MCF 10A (cell line): ENCODE measurements around the gene NSG1. TPM values are rescaled to one million over a fixed set of nuclear protein-coding genes. Genes with fewer than 3 reads are reported as not detected.
"Not testable (repeated sequence)": the region's sequence is repeated elsewhere in the genome, so short reads cannot be mapped to it uniquely, and the experiment has no call there.

ENCODE experiments used
- BruUV-seq: library from RNA; stranded (reverse); fragments of 400-500 nt; replicated peaks from 2 replicates; lab custom pipeline; 2021; lab: Mats Ljungman, UMichigan
- CTCF ChIA-PET: fragments of 300-600 bp; sonication (Branson Sonifier 250); formaldehyde crosslinking; extraction: SDS; loops from one replicate; lab custom pipeline; 2021; ENCODE audit warnings: antibody characterized with exemption, inconsistent platforms; lab: Yijun Ruan, JAX
- POLR2A ChIA-PET: fragments of 300-600, 350-650 bp; sonication (Branson Sonifier 250); formaldehyde crosslinking; extraction: SDS; loops from one replicate; lab custom pipeline; 2020; ENCODE audit warnings: antibody characterized with exemption, inconsistent platforms; lab: Yijun Ruan, JAX
- DNase-seq: peaks from one replicate; pipeline ENCODE4 v3.0.0-alpha.2; 2018; ENCODE audit not compliant: unreplicated experiment
- H3K27ac Mint-ChIP-seq: one replicate; pipeline ENCODE4 v1.8.0; 2022; ENCODE audit warnings: mild to moderate bottlenecking, low read depth, mixed read lengths; ENCODE audit not compliant: unreplicated experiment
- H3K27me3 Mint-ChIP-seq: one replicate; pipeline ENCODE4 v1.8.0; 2022; ENCODE audit warnings: mixed read lengths; ENCODE audit not compliant: insufficient read depth, unreplicated experiment
- H3K36me3 Mint-ChIP-seq: one replicate; pipeline ENCODE4 v1.8.0; 2022; ENCODE audit warnings: mild to moderate bottlenecking, moderate library complexity, mixed read lengths; ENCODE audit not compliant: insufficient read depth, unreplicated experiment
- H3K4me1 Mint-ChIP-seq: one replicate; pipeline ENCODE4 v1.8.0; 2022; ENCODE audit warnings: mixed read lengths; ENCODE audit not compliant: insufficient read depth, unreplicated experiment
- H3K4me3 Mint-ChIP-seq: one replicate; pipeline ENCODE4 v1.8.0; 2022; ENCODE audit warnings: mild to moderate bottlenecking, moderate library complexity, mixed read lengths; ENCODE audit not compliant: unreplicated experiment
- H3K9me3 Mint-ChIP-seq: one replicate; pipeline ENCODE4 v1.8.0; 2022; ENCODE audit warnings: mixed read lengths; ENCODE audit not compliant: unreplicated experiment
- CTCF ChIP-seq: fragments of 200-600 bp; IDR thresholded peaks from one replicate; pipeline ENCODE4 v1.8.0; 2022; ENCODE audit warnings: antibody characterized with exemption, mild to moderate bottlenecking; ENCODE audit not compliant: unreplicated experiment
- intact Hi-C: fragments of 100-400 bp; cut with micrococcal nuclease; formaldehyde crosslinking; loops from 2 replicates; pipeline ENCODE4 v1.14.1; 2022
- total RNA-seq: library from RNA; stranded (reverse); gene quantifications from 2 replicates; pipeline ENCODE4 v1.2.3, GENCODE V29; 2022

NSG1 gene
- total RNA-seq, 1 experiment from 2014 or later: 6.7 TPM

DNA sequence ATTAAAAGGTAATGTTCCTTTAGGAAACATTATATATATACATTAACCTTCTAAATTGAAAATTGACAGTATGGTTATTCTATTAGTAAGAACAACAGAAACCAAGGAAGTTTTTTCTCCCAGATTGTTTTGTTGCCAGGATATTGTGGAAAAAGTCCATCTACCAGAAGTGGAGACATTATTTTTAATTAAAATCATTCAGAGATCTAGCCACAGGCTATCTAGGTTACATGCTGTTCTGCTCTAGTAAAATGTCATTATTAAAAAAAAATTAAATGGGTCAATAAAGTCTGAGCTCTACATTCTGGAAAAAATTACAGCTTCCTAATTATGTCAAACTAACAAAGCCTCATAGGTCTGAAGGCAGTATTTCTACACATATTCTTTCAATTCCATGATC is 74.3 kb downstream of the NSG1 start:
- Mint-ChIP-seq H3K4me3 (no peak overlapping the region), H3K9me3 (no peaks in the 10 kb centered on the region), H3K27ac (no peak overlapping the region), H3K27me3 (no peaks in the 10 kb centered on the region), H3K4me1 (no peaks in the 10 kb centered on the region), H3K36me3 (peaks cover 39% of the 10 kb centered on the region)
- no TSS peak for BruUV-seq
- TF ChIP-seq CTCF: no peak
- POLR2A ChIA-PET: no interaction called here
- CTCF ChIA-PET: interaction anchor here (0.7 kb wide), 1 partner anchor 30 kb away, joined by 5 read pairs; no protein-coding TSS in a partner anchor
- intact Hi-C loops: no loop called here
- no peak for DNase-seq

GRCh38 chr4:4461850-4462249 is 74.9 kb downstream of the NSG1 start:
- H3K4me3 Mint-ChIP-seq: no peak overlapping the region
- intact Hi-C loops: no loop called here
- ChIA-PET CTCF (interaction anchor here (0.7 kb wide), 1 partner anchor 17 kb away, joined by 4 read pairs; no protein-coding TSS in a partner anchor), POLR2A (no interaction called here)
- TF ChIP-seq CTCF: no peak
- BruUV-seq: no TSS peak
- no peaks in the 10 kb centered on the region for H3K4me1 Mint-ChIP-seq
- no peak for DNase-seq
- no peak overlapping the region for H3K27ac Mint-ChIP-seq
- peaks cover 37% of the 10 kb centered on the region for H3K36me3 Mint-ChIP-seq
- H3K9me3 Mint-ChIP-seq: no peaks in the 10 kb centered on the region
- no peaks in the 10 kb centered on the region for H3K27me3 Mint-ChIP-seq

DNA sequence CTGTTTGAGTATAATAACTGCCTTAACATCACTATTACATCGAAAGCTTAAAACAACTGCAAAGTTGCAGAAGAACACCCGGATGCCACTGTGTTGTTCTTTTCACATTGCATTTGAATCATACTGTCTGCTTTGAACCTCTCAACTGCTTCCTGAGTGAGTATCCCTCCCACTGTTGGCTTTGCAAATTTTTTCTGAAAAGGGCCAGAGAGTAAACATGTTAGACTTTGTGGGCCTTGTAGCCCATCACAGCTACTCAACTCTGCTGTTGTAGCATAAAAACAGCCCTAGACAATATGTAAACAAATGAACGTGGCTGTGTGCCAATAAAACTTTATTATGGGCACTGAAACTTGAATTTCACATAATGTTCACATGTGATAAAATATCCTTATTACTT is 76.1 kb downstream of the NSG1 start:
- Mint-ChIP-seq H3K4me3 (no peak overlapping the region), H3K36me3 (peaks cover 31% of the 10 kb centered on the region)
- POLR2A ChIA-PET: interaction anchor here (0.6 kb wide), 1 partner anchor 860 kb away, joined by 3 read pairs; no protein-coding TSS in a partner anchor

GRCh38 chr4:4465238-4465637 is 78.3 kb downstream of the NSG1 start:
- peaks cover 32% of the 10 kb centered on the region for H3K36me3 Mint-ChIP-seq
- CTCF ChIA-PET: interaction anchor here (0.9 to 1.3 kb wide), 2 partner anchors 22 to 1203 kb away, joined by 3 read pairs; no protein-coding TSS in a partner anchor
- intact Hi-C loops, BruUV-seq, H3K4me3 Mint-ChIP-seq, DNase-seq, H3K27ac Mint-ChIP-seq, POLR2A ChIA-PET, H3K27me3 Mint-ChIP-seq, H3K4me1 Mint-ChIP-seq, H3K9me3 Mint-ChIP-seq: not testable (repeated sequence)

More for the DNA sequence above, 76.1 kb downstream of the NSG1 start:
- Mint-ChIP-seq H3K27me3 (no peaks in the 10 kb centered on the region), H3K27ac (no peak overlapping the region), H3K4me1 (no peaks in the 10 kb centered on the region), H3K9me3 (no peaks in the 10 kb centered on the region)
- DNase-seq: no peak
- no TSS peak for BruUV-seq
- TF ChIP-seq CTCF: no peak
- intact Hi-C loops: no loop called here
- CTCF ChIA-PET: no interaction called here

Other genes starting within 250 kb of the NSG1 start
- gene OTOP1, start 160.2 kb upstream of the NSG1 start, total RNA-seq: not detected in 2 replicates
- gene TMEM128, start 138.9 kb upstream of the NSG1 start, total RNA-seq: 26.8 and 31.5 TPM in 2 replicates
- 66.7 and 79.6 TPM in 2 replicates for gene LYAR, start 96.9 kb upstream of the NSG1 start, total RNA-seq
- gene ZBTB49, start 96.9 kb upstream of the NSG1 start, total RNA-seq: 5.9 and 7.6 TPM in 2 replicates
- gene STX18, start 154.9 kb downstream of the NSG1 start, total RNA-seq: 32.7 and 34.3 TPM in 2 replicates